HepG2 (cell line): ENCODE data around the gene HEMK1. TPM values are rescaled to one million over a fixed set of nuclear protein-coding genes. Genes with fewer than 3 reads are reported as not detected.

ENCODE experiments used
- ATAC-seq: fragments of 200-7000 bp; cut with Tn5 transposase; 3 replicates; pipeline ENCODE4 v1.9.1; 2020; ENCODE audit warnings: mild to moderate bottlenecking, moderate library complexity
- BruUV-seq: library from RNA; stranded (reverse); fragments of 400-500 nt; replicated peaks from 2 replicates; lab custom pipeline; 2021; lab: Mats Ljungman, UMichigan
- CTCF ChIA-PET: fragments of 300-600 bp; formaldehyde crosslinking; extraction: SDS; loops from one replicate; lab custom pipeline; 2021; ENCODE audit warnings: low total read pairs, inconsistent platforms, low intra/inter-chr PET ratio; lab: Yijun Ruan, JAX
- POLR2A ChIA-PET: fragments of 350-600 bp; sonication (Branson Sonifier 250); formaldehyde crosslinking; loops from one replicate; lab custom pipeline; 2020; ENCODE audit warnings: antibody characterized with exemption, inconsistent platforms; lab: Yijun Ruan, JAX
- DNase-seq: peaks from one replicate; pipeline ENCODE4 v3.0.0-alpha.2; 2015; ENCODE audit warnings: low spot score
- FAIRE-seq: peaks from 3 replicates; lab custom pipeline; 2011; peaks lifted over from hg19 to GRCh38; lab: Jason Lieb, UNC
- H2AFZ ChIP-seq: one replicate; pipeline ENCODE4 v1.6.1; 2011; ENCODE audit warnings: low read length, inconsistent platforms
- H3K27ac ChIP-seq: fragments of 300-600 bp; 3 replicates; pipeline ENCODE4 v1.8.0; 2011; ENCODE audit warnings: mixed run types, mild to moderate bottlenecking, mixed read lengths, low read length, inconsistent platforms; ENCODE audit not compliant: insufficient read depth; ENCODE audit errors: extremely low read length
- H3K27me3 ChIP-seq, 2 experiments: fragments of 200-600 bp in 1 of 2; 2 replicates in 1 of 2; 3 replicates in 1 of 2; pipeline versions ENCODE4 v1.6.0 to v1.8.0; 2011; ENCODE audit warnings: low read length in 2 of 2, mild to moderate bottlenecking in 2 of 2, moderate library complexity in 2 of 2, inconsistent platforms in 1 of 2; ENCODE audit not compliant: insufficient read depth in 2 of 2, control insufficient read depth in 1 of 2
- H3K36me3 ChIP-seq, 2 experiments: fragments of 200-600 bp in 1 of 2; replicated peaks in 1 of 2; 2 replicates in 1 of 2; 3 replicates in 1 of 2; pipeline versions ENCODE4 v1.5.1 to v1.8.0; 2011; ENCODE audit warnings: low read length in 2 of 2, inconsistent platforms in 1 of 2; ENCODE audit not compliant: insufficient read depth in 2 of 2, control insufficient read depth in 1 of 2
- H3K4me1 ChIP-seq: 2 replicates; pipeline ENCODE4 v1.5.1; 2012; ENCODE audit warnings: low read length, inconsistent platforms; ENCODE audit not compliant: insufficient read depth
- H3K4me2 ChIP-seq: 2 replicates; pipeline ENCODE4 v1.6.0; 2011; ENCODE audit warnings: low read depth, low read length, inconsistent platforms
- H3K4me3 ChIP-seq, 3 experiments: fragments of 200-600 bp in 1 of 3; sonication (generic), shearing (Covaris generic) in 1 of 3; replicated peaks in 1 of 3; 2 replicates each; pipeline ENCODE4 v1.5.1; 2011 to 2016; ENCODE audit warnings: low read length in 3 of 3, inconsistent platforms in 2 of 3, low read depth in 2 of 3, mild to moderate bottlenecking in 2 of 3, control low read depth in 1 of 3, mixed read lengths in 1 of 3; ENCODE audit not compliant: insufficient read depth in 1 of 3
- H3K79me2 ChIP-seq: one replicate; pipeline ENCODE4 v1.6.1; 2011; ENCODE audit warnings: low read length, inconsistent platforms; ENCODE audit not compliant: insufficient read depth
- H3K9ac ChIP-seq: 2 replicates; pipeline ENCODE4 v1.6.0; 2011; ENCODE audit warnings: mild to moderate bottlenecking, low read depth, low read length, inconsistent platforms; ENCODE audit not compliant: insufficient read depth
- H3K9me3 ChIP-seq: 2 replicates; pipeline ENCODE4 v1.5.1; 2012; ENCODE audit warnings: mild to moderate bottlenecking, low read length
- H4K20me1 ChIP-seq: 2 replicates; pipeline ENCODE4 v1.6.0; 2011; ENCODE audit warnings: inconsistent platforms, mild to moderate bottlenecking, low read length, moderate library complexity; ENCODE audit not compliant: insufficient read depth
- STAG1 ChIP-seq: sonication (generic); formaldehyde crosslinking; IDR thresholded peaks from 2 replicates; pipeline ENCODE4 v1.4.0; 2020; ENCODE audit warnings: missing genetic modification reagents
- TP53 ChIP-seq: sonication (generic); formaldehyde crosslinking; conservative IDR thresholded peaks from 2 replicates; pipeline ENCODE4 v1.4.0; 2020; ENCODE audit warnings: missing genetic modification reagents
- ZNF263 ChIP-seq: sonication (generic); formaldehyde crosslinking; IDR thresholded peaks from 2 replicates; pipeline ENCODE4 v1.4.0; 2020; ENCODE audit warnings: missing genetic modification reagents
- WGBS: methylation state at CpG from one replicate; pipeline ENCODE4 v1.1.6; 2017; ENCODE audit warnings: low lambda C conversion rate; 5-methylcytosine and 5-hydroxymethylcytosine counted together
- in situ Hi-C: cut with HindIII; loops from 2 replicates; pipeline ENCODE4 v1.10.0; 2017; ENCODE audit warnings: low pct_unique_long_range_greater_than_20kb; ENCODE audit not compliant: extremely low pct_ligation_motif_present
- intact Hi-C: fragments of 100-400 bp; cut with micrococcal nuclease; formaldehyde crosslinking; loops from one replicate; pipeline ENCODE4 v1.10.0; 2022; ENCODE audit not compliant: unreplicated experiment
- polyA plus RNA-seq, 8 experiments: library from polyadenylated mRNA; depleted of rRNA in 3 of 8; stranded (reverse) in 7 of 8; unstranded in 1 of 8; fragments of >200 nt; fragmentation: Illumina TruSeq in 4 of 8; extraction: Trizol in 4 of 8; gene quantifications; 2 replicates each; pipeline versions ENCODE4 v1.2.1 to v1.2.3, GENCODE V29; 2011 to 2016; ENCODE audit warnings: low read depth in 4 of 8, missing spikeins in 1 of 8, mixed read lengths in 1 of 8; ENCODE audit not compliant: insufficient read depth in 1 of 8
- total RNA-seq, 5 experiments: library from RNA; depleted of rRNA; stranded (reverse); fragments of >200 nt; fragmentation: Illumina TruSeq; extraction: Trizol; gene quantifications; 2 replicates each; pipeline ENCODE4 v1.2.3, GENCODE V29; 2016; ENCODE audit warnings: low read depth in 1 of 5
- TF ChIP-seq, protein P1 (sequence below): IDR thresholded peaks from 2 replicates; pipeline ENCODE4 v1.6.1; 2016; ENCODE audit warnings: low read depth, missing genetic modification reagents, missing compliant biosample characterization
- TF ChIP-seq, protein P2 (sequence below): sonication (generic); formaldehyde crosslinking; IDR thresholded peaks from 2 replicates; pipeline ENCODE4 v1.5.0; 2020; ENCODE audit warnings: mild to moderate bottlenecking, missing genetic modification reagents, moderate library complexity
- TF ChIP-seq, protein P3 (sequence below): sonication (generic); formaldehyde crosslinking; IDR thresholded peaks from 2 replicates; pipeline ENCODE4 v1.5.1; 2020; ENCODE audit warnings: mild to moderate bottlenecking, missing genetic modification reagents, moderate library complexity

The HEMK1 gene
- total and polyA plus RNA-seq, 2 of the 13 experiments (the other 11 are each of a cell fraction or from before 2014, with no cell fraction given), result 9.8 to 12.6 TPM

DNA sequence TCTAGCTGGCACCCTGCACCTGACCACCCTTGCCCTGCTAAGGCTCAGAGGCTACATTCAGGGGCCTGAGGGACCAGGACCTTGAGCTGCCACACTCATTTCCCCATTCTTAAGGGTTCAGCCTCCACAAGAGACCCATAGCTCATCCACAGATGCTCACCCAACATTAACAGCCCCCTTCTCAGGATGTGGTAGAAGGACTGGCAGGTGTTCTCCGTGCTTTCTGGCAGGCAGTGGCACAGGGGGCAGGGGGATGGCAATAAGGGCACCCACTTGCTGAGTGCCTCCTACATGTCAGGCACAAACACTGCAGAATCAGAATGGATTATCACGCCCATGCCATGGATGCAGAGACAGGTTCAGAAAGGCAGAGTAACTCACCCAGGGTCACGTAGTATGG lies 57.1 kb downstream of the HEMK1 start (continued):
- TF ChIP-seq, protein P1, sequence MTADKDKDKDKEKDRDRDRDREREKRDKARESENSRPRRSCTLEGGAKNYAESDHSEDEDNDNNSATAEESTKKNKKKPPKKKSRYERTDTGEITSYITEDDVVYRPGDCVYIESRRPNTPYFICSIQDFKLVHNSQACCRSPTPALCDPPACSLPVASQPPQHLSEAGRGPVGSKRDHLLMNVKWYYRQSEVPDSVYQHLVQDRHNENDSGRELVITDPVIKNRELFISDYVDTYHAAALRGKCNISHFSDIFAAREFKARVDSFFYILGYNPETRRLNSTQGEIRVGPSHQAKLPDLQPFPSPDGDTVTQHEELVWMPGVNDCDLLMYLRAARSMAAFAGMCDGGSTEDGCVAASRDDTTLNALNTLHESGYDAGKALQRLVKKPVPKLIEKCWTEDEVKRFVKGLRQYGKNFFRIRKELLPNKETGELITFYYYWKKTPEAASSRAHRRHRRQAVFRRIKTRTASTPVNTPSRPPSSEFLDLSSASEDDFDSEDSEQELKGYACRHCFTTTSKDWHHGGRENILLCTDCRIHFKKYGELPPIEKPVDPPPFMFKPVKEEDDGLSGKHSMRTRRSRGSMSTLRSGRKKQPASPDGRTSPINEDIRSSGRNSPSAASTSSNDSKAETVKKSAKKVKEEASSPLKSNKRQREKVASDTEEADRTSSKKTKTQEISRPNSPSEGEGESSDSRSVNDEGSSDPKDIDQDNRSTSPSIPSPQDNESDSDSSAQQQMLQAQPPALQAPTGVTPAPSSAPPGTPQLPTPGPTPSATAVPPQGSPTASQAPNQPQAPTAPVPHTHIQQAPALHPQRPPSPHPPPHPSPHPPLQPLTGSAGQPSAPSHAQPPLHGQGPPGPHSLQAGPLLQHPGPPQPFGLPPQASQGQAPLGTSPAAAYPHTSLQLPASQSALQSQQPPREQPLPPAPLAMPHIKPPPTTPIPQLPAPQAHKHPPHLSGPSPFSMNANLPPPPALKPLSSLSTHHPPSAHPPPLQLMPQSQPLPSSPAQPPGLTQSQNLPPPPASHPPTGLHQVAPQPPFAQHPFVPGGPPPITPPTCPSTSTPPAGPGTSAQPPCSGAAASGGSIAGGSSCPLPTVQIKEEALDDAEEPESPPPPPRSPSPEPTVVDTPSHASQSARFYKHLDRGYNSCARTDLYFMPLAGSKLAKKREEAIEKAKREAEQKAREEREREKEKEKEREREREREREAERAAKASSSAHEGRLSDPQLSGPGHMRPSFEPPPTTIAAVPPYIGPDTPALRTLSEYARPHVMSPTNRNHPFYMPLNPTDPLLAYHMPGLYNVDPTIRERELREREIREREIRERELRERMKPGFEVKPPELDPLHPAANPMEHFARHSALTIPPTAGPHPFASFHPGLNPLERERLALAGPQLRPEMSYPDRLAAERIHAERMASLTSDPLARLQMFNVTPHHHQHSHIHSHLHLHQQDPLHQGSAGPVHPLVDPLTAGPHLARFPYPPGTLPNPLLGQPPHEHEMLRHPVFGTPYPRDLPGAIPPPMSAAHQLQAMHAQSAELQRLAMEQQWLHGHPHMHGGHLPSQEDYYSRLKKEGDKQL (CRISPR knock-in tag), result no peak

DNA sequence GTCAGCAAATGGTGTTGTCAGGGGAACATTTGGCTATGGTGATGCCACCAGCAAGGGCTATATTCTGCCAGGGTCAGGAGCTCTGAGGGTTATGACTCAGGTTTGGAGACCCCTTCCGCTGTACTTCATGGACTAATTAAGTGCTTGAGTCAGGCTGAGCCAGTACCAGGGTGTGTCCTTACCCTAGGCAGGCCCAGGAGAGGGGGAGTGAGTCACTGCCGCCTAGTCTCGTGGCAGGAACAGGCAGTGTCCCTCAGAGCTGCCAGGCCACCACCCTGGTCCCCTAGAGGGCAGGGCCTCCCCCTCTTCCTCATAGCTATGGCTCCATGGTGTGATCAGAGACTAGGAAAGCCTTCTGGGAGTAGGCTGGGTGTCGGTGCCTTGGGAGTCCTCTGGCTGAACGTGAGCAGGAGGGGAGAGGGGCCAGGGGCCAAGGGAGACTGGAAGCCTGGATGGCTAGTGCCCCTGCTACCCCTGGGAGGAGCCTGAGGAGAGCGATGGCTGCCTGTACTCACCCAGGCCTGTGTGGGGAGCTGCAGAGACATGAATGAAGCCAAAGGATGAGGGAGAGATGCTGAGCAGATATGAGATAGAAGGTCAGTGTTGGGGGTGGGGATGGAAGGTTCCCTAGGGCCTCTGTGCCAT lies 58.2 kb downstream of the HEMK1 start:
- peak; percentile 88 for TF ChIP-seq ZNF263 (CRISPR knock-in tag)
- TF ChIP-seq, protein P2, sequence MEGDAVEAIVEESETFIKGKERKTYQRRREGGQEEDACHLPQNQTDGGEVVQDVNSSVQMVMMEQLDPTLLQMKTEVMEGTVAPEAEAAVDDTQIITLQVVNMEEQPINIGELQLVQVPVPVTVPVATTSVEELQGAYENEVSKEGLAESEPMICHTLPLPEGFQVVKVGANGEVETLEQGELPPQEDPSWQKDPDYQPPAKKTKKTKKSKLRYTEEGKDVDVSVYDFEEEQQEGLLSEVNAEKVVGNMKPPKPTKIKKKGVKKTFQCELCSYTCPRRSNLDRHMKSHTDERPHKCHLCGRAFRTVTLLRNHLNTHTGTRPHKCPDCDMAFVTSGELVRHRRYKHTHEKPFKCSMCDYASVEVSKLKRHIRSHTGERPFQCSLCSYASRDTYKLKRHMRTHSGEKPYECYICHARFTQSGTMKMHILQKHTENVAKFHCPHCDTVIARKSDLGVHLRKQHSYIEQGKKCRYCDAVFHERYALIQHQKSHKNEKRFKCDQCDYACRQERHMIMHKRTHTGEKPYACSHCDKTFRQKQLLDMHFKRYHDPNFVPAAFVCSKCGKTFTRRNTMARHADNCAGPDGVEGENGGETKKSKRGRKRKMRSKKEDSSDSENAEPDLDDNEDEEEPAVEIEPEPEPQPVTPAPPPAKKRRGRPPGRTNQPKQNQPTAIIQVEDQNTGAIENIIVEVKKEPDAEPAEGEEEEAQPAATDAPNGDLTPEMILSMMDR (CRISPR knock-in tag), result peak; percentile 49
- TF ChIP-seq STAG1 (CRISPR knock-in tag), result peak; percentile 12; the same call in 1 of the 2 replicates
- TF ChIP-seq, protein P3, sequence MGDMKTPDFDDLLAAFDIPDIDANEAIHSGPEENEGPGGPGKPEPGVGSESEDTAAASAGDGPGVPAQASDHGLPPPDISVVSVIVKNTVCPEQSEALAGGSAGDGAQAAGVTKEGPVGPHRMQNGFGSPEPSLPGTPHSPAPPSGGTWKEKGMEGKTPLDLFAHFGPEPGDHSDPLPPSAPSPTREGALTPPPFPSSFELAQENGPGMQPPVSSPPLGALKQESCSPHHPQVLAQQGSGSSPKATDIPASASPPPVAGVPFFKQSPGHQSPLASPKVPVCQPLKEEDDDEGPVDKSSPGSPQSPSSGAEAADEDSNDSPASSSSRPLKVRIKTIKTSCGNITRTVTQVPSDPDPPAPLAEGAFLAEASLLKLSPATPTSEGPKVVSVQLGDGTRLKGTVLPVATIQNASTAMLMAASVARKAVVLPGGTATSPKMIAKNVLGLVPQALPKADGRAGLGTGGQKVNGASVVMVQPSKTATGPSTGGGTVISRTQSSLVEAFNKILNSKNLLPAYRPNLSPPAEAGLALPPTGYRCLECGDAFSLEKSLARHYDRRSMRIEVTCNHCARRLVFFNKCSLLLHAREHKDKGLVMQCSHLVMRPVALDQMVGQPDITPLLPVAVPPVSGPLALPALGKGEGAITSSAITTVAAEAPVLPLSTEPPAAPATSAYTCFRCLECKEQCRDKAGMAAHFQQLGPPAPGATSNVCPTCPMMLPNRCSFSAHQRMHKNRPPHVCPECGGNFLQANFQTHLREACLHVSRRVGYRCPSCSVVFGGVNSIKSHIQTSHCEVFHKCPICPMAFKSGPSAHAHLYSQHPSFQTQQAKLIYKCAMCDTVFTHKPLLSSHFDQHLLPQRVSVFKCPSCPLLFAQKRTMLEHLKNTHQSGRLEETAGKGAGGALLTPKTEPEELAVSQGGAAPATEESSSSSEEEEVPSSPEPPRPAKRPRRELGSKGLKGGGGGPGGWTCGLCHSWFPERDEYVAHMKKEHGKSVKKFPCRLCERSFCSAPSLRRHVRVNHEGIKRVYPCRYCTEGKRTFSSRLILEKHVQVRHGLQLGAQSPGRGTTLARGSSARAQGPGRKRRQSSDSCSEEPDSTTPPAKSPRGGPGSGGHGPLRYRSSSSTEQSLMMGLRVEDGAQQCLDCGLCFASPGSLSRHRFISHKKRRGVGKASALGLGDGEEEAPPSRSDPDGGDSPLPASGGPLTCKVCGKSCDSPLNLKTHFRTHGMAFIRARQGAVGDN, result 0 out of 2 replicates have a peak, but pooled peaks have one; percentile 13
- no peak for TF ChIP-seq TP53 (CRISPR knock-in tag)
- TF ChIP-seq, all 625 proteins: peak for 4
- H3K4me3 ChIP-seq, result no peak overlapping the region
- H3K79me2 ChIP-seq, result no peaks in the 10 kb centered on the region
- DNase-seq, result no peak
- H3K9ac ChIP-seq, result no peak overlapping the region
- ChIA-PET CTCF (no interaction called here), POLR2A (no interaction called here)
- H3K9me3 ChIP-seq, result no peaks in the 10 kb centered on the region
- H3K27ac ChIP-seq, result no peak overlapping the region
- intact Hi-C loops (no loop called here), in situ Hi-C loops (no loop called here)
- peaks cover 3 to 15% of the 10 kb centered on the region in 2 experiments; a peak in 2 of 5 replicates for H3K36me3 ChIP-seq
- H3K4me2 ChIP-seq, result no peak overlapping the region
- no peaks in the 10 kb centered on the region for H4K20me1 ChIP-seq
- no peaks in the 10 kb centered on the region for H3K27me3 ChIP-seq
- no peak for FAIRE-seq
- ATAC-seq, result peak; percentile 64
- no peak overlapping the region for H2AFZ ChIP-seq
- 70% methylated on average over 4 of the region's 6 CpGs for WGBS
- peaks cover 16% of the 10 kb centered on the region for H3K4me1 ChIP-seq
- no TSS peak for BruUV-seq
